Neural progenitor cell (in vitro differentiated cells): Measurements from ENCODE around the gene TMEM256. TPM values are rescaled to one million over a fixed set of nuclear protein-coding genes. Genes with fewer than 3 reads are reported as not detected.

Experiments used
- DNase-seq: peaks from one replicate; pipeline ENCODE4 v3.0.0-alpha.2; 2016; ENCODE audit warnings: low spot score
- H2AFZ ChIP-seq: fragments of 200-600 bp; sonication (generic); replicated peaks from 2 replicates; pipeline ENCODE4 v1.6.1; 2016; ENCODE audit warnings: antibody characterized with exemption
- H3F3A ChIP-seq: fragments of 200-600 bp; sonication (generic); 2 replicates; pipeline ENCODE4 v1.6.1; 2016; ENCODE audit warnings: antibody characterized with exemption, low read depth
- H3K27ac ChIP-seq: fragments of 200-600 bp; sonication (generic); 2 replicates; pipeline ENCODE4 v1.5.1; 2016; ENCODE audit warnings: mild to moderate bottlenecking
- H3K27me3 ChIP-seq: fragments of 200-600 bp; sonication (generic); 2 replicates; pipeline ENCODE4 v1.6.1; 2016; ENCODE audit warnings: mild to moderate bottlenecking, moderate library complexity
- H3K36me3 ChIP-seq: fragments of 200-600 bp; sonication (generic); 2 replicates; pipeline ENCODE4 v1.5.1; 2016
- H3K4me1 ChIP-seq: fragments of 200-600 bp; sonication (generic); 2 replicates; pipeline ENCODE4 v1.6.1; 2016; ENCODE audit warnings: mixed run types
- H3K4me2 ChIP-seq: fragments of 200-600 bp; sonication (generic); 2 replicates; pipeline ENCODE4 v1.6.1; 2016
- H3K4me3 ChIP-seq: fragments of 200-600 bp; sonication (generic); 2 replicates; pipeline ENCODE4 v1.5.1; 2016
- H3K79me2 ChIP-seq: fragments of 200-600 bp; sonication (generic); 2 replicates; pipeline ENCODE4 v1.6.1; 2016; ENCODE audit warnings: low read depth
- H3K9ac ChIP-seq: fragments of 200-600 bp; sonication (generic); 2 replicates; pipeline ENCODE4 v1.6.1; 2016
- H3K9me3 ChIP-seq: fragments of 200-600 bp; sonication (generic); 2 replicates; pipeline ENCODE4 v1.5.1; 2016; ENCODE audit warnings: low read depth
- H4K20me1 ChIP-seq: fragments of 200-600 bp; sonication (generic); 2 replicates; pipeline ENCODE4 v1.6.1; 2016; ENCODE audit warnings: low read depth
- H3K27ac Mint-ChIP-seq: 3 replicates; pipeline ENCODE4 v1.8.0; 2021; ENCODE audit warnings: mixed read lengths
- H3K27me3 Mint-ChIP-seq: 2 replicates; pipeline ENCODE4 v1.8.0; 2022; ENCODE audit warnings: low read depth, mild to moderate bottlenecking, inconsistent platforms, moderate library complexity, mixed read lengths; ENCODE audit not compliant: insufficient read depth
- H3K36me3 Mint-ChIP-seq: 3 replicates; pipeline ENCODE4 v1.8.0; 2021; ENCODE audit warnings: mixed read lengths
- H3K4me1 Mint-ChIP-seq: 3 replicates; pipeline ENCODE4 v1.8.0; 2021; ENCODE audit warnings: mixed read lengths
- H3K4me3 Mint-ChIP-seq: 3 replicates; pipeline ENCODE4 v1.8.0; 2021; ENCODE audit warnings: mild to moderate bottlenecking, moderate library complexity, mixed read lengths
- H3K9me3 Mint-ChIP-seq: 3 replicates; pipeline ENCODE4 v1.8.0; 2020; ENCODE audit warnings: mixed read lengths
- EZH2 ChIP-seq: fragments of 200-600 bp; sonication (generic); IDR thresholded peaks from 2 replicates; pipeline ENCODE4 v1.6.1; 2017; ENCODE audit warnings: antibody characterized with exemption, mild to moderate bottlenecking, moderate library complexity
- EZH2phosphoT487 ChIP-seq: fragments of 200-600 bp; sonication (generic); IDR thresholded peaks from 2 replicates; pipeline ENCODE4 v1.6.1; 2017; ENCODE audit warnings: antibody characterized with exemption
- total RNA-seq: library from RNA; depleted of rRNA; stranded (reverse); fragments of >200 nt; gene quantifications from 2 replicates; pipeline ENCODE4 v1.2.3, GENCODE V29; 2015; ENCODE audit warnings: low replicate concordance
- TF ChIP-seq, protein P1 (sequence below): fragments of 200-600 bp; sonication (generic); IDR thresholded peaks from 2 replicates; pipeline ENCODE4 v1.5.1; 2017; ENCODE audit warnings: antibody characterized with exemption, mild to moderate bottlenecking

The TMEM256 gene
- total RNA-seq, 1 donor from 2014 or later: 72.0 TPM

- no peaks in the 10 kb centered on the region for H4K20me1 ChIP-seq
- H3K36me3 ChIP-seq: no peaks in the 10 kb centered on the region
- peak overlapping the region; percentile 60 for H3K4me3 Mint-ChIP-seq
- H2AFZ ChIP-seq: no peak overlapping the region
- peaks cover 26% of the 10 kb centered on the region for H3F3A ChIP-seq
- peaks cover 38% of the 10 kb centered on the region for H3K4me1 Mint-ChIP-seq
- no peaks in the 10 kb centered on the region for H3K9me3 Mint-ChIP-seq
- H3K36me3 Mint-ChIP-seq: no peaks in the 10 kb centered on the region
- H3K27me3 Mint-ChIP-seq: peaks cover 4% of the 10 kb centered on the region
- no peak overlapping the region for H3K4me2 ChIP-seq
- no peak overlapping the region for H3K4me3 ChIP-seq
- H3K27ac Mint-ChIP-seq: no peak overlapping the region
- peaks cover 7% of the 10 kb centered on the region for H3K27me3 ChIP-seq
- H3K4me1 ChIP-seq: no peaks in the 10 kb centered on the region
- no peak for DNase-seq
- no peaks in the 10 kb centered on the region for H3K9me3 ChIP-seq
- no peak for TF ChIP-seq EZH2
- TF ChIP-seq, protein P1, sequence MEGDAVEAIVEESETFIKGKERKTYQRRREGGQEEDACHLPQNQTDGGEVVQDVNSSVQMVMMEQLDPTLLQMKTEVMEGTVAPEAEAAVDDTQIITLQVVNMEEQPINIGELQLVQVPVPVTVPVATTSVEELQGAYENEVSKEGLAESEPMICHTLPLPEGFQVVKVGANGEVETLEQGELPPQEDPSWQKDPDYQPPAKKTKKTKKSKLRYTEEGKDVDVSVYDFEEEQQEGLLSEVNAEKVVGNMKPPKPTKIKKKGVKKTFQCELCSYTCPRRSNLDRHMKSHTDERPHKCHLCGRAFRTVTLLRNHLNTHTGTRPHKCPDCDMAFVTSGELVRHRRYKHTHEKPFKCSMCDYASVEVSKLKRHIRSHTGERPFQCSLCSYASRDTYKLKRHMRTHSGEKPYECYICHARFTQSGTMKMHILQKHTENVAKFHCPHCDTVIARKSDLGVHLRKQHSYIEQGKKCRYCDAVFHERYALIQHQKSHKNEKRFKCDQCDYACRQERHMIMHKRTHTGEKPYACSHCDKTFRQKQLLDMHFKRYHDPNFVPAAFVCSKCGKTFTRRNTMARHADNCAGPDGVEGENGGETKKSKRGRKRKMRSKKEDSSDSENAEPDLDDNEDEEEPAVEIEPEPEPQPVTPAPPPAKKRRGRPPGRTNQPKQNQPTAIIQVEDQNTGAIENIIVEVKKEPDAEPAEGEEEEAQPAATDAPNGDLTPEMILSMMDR: no peak
- no peak for TF ChIP-seq EZH2phosphoT487
- H3K79me2 ChIP-seq: no peaks in the 10 kb centered on the region
- no peak overlapping the region for H3K27ac ChIP-seq
- H3K9ac ChIP-seq: no peak overlapping the region
Observed at GRCh38 chr17:7355573-7355972, 48.3 kb downstream of the TMEM256 start.

DNA sequence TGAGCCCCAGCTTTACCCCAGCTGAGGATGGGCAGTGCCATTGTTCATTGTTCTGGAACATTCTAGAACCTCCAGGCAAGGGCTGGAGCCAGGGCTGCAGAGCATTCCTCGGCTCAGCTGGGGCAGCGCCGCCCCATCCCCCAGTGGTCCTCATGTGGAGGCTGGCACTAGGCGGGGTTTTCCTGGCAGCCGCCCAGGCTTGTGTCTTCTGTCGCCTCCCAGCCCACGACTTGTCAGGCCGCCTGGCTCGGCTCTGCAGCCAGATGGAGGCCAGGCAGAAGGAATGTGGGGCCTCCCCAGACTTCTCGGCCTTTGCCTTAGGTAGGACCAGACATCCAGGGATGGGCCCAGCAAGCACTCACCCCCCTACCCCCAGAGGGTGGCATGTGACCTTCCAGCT is 48.8 kb downstream of the TMEM256 start, which contains the start of gene TMEM95:
TMEM95 (plus strand) TSS at position 104 of the 400 bp plus-strand sequence; CDS start at position 153, 49 bp downstream.
- Histone ChIP-seq H3F3A (peaks cover 31% of the 10 kb centered on the region), H3K27ac (no peak within 1 kb of the TSS), H3K79me2 (no peaks in the 10 kb centered on the region), H3K4me1 (no peaks in the 10 kb centered on the region), H3K4me2 (no peak within 1 kb of the TSS), H4K20me1 (no peaks in the 10 kb centered on the region), H2AFZ (no peak within 1 kb of the TSS), H3K36me3 (no peaks in the 10 kb centered on the region), H3K9me3 (no peaks in the 10 kb centered on the region), H3K4me3 (no peak within 1 kb of the TSS), H3K9ac (no peak within 1 kb of the TSS), H3K27me3 (peaks cover 8% of the 10 kb centered on the region)
- TF ChIP-seq EZH2: no peak
- TF ChIP-seq EZH2phosphoT487: no peak
- TF ChIP-seq, protein P1: no peak
- Mint-ChIP-seq H3K4me3 (peak within 1 kb of the TSS; percentile 84), H3K36me3 (no peaks in the 10 kb centered on the region), H3K27me3 (peaks cover 4% of the 10 kb centered on the region), H3K27ac (peak within 1 kb of the TSS; percentile 97), H3K9me3 (no peaks in the 10 kb centered on the region), H3K4me1 (peaks cover 41% of the 10 kb centered on the region)
- no peak for DNase-seq

GRCh38 chr17:7354262-7354843 is 49.5 kb downstream of the TMEM256 start:
- no peak for TF ChIP-seq EZH2phosphoT487
- TF ChIP-seq, protein P1: no peak
- TF ChIP-seq EZH2: no peak
- Histone ChIP-seq H3K4me2 (no peak overlapping the region), H3K27ac (no peak overlapping the region), H3F3A (peaks cover 38% of the 10 kb centered on the region), H4K20me1 (peaks cover 7% of the 10 kb centered on the region), H3K9me3 (no peaks in the 10 kb centered on the region), H3K4me1 (peaks cover 6% of the 10 kb centered on the region), H3K79me2 (no peaks in the 10 kb centered on the region), H3K27me3 (peaks cover 8% of the 10 kb centered on the region), H3K9ac (no peak overlapping the region), H2AFZ (no peak overlapping the region), H3K36me3 (no peaks in the 10 kb centered on the region), H3K4me3 (no peak overlapping the region)
- peak overlapping the region; percentile 97 for H3K27ac Mint-ChIP-seq
- H3K4me1 Mint-ChIP-seq: peaks cover 48% of the 10 kb centered on the region
- no peaks in the 10 kb centered on the region for H3K36me3 Mint-ChIP-seq
- DNase-seq: peak; percentile 62
- H3K4me3 Mint-ChIP-seq: peak overlapping the region; percentile 84
- H3K9me3 Mint-ChIP-seq: no peaks in the 10 kb centered on the region
- peaks cover 8% of the 10 kb centered on the region for H3K27me3 Mint-ChIP-seq

Other genes starting within 250 kb of the TMEM256 start
- gene ASGR1, start 224.7 kb downstream of the TMEM256 start, total RNA-seq: 3.1 and 4.4 TPM in 2 replicates
- gene DLG4, start 184.3 kb downstream of the TMEM256 start, total RNA-seq: 23.5 and 50.5 TPM in 2 replicates
- gene ACADVL, start 184.2 kb downstream of the TMEM256 start, total RNA-seq: 86.7 and 194 TPM in 2 replicates
- 43.9 and 113 TPM in 2 replicates for gene DVL2, start 169.6 kb downstream of the TMEM256 start, total RNA-seq
- gene PHF23, start 164.6 kb downstream of the TMEM256 start, total RNA-seq: 31.6 and 59.1 TPM in 2 replicates
- gene GABARAP, start 161.6 kb downstream of the TMEM256 start, total RNA-seq: 225 and 276 TPM in 2 replicates
- 46.5 and 55.3 TPM in 2 replicates for gene CTDNEP1, start 152.4 kb downstream of the TMEM256 start, total RNA-seq
- gene ELP5, start 151.9 kb downstream of the TMEM256 start, total RNA-seq: 17.5 and 42.2 TPM in 2 replicates
- 0.32 and 1.3 TPM in 2 replicates for gene CLDN7, start 141.6 kb downstream of the TMEM256 start, total RNA-seq
- gene SLC2A4, start 122.4 kb downstream of the TMEM256 start, total RNA-seq: 1.7 and 7.3 TPM in 2 replicates
- gene YBX2, start 109.5 kb downstream of the TMEM256 start, total RNA-seq: 2.7 and 9.1 TPM in 2 replicates
- 251 and 370 TPM in 2 replicates for gene EIF5A, start 96.5 kb downstream of the TMEM256 start, total RNA-seq
- 20.5 and 41.8 TPM in 2 replicates for gene GPS2, start 88.7 kb downstream of the TMEM256 start, total RNA-seq
- gene NEURL4, start 74.8 kb downstream of the TMEM256 start, total RNA-seq: 5.1 and 26.3 TPM in 2 replicates
- 0.65 and 2.7 TPM in 2 replicates for gene ACAP1, start 67.6 kb downstream of the TMEM256 start, total RNA-seq
- gene KCTD11, start 51.9 kb downstream of the TMEM256 start, total RNA-seq: 2.7 and 8.2 TPM in 2 replicates
- gene TMEM95, start 48.9 kb downstream of the TMEM256 start, total RNA-seq: not detected in 2 replicates
- gene TNK1, start 23.0 kb downstream of the TMEM256 start, total RNA-seq: 1.8 and 4.0 TPM in 2 replicates
- gene PLSCR3, start 9.6 kb downstream of the TMEM256 start, total RNA-seq: 6.6 and 17.5 TPM in 2 replicates
- 13.9 and 36.5 TPM in 2 replicates for gene NLGN2, start 3.7 kb upstream of the TMEM256 start, total RNA-seq
- not detected in 2 replicates for gene SPEM1, start 16.2 kb upstream of the TMEM256 start, total RNA-seq
- gene SPEM2, start 21.5 kb upstream of the TMEM256 start, total RNA-seq: not detected in 2 replicates
- not detected in 2 replicates for gene SPEM3, start 24.8 kb upstream of the TMEM256 start, total RNA-seq
- 1.0 and 1.6 TPM in 2 replicates for gene TMEM102, start 31.3 kb upstream of the TMEM256 start, total RNA-seq
- gene FGF11, start 35.4 kb upstream of the TMEM256 start, total RNA-seq: 7.6 and 14.9 TPM in 2 replicates
- 7.4 and 7.5 TPM in 2 replicates for gene CHRNB1, start 41.0 kb upstream of the TMEM256 start, total RNA-seq
- gene ZBTB4, start 75.5 kb upstream of the TMEM256 start, total RNA-seq: 5.4 and 15.5 TPM in 2 replicates
- not detected in 2 replicates for gene SLC35G6, start 77.3 kb upstream of the TMEM256 start, total RNA-seq
- gene POLR2A, start 80.3 kb upstream of the TMEM256 start, total RNA-seq: 32.7 and 51.4 TPM in 2 replicates
- 0.75 and 2.4 TPM in 2 replicates for gene TNFSF12, start 145.0 kb upstream of the TMEM256 start, total RNA-seq
- gene TNFSF13, start 154.7 kb upstream of the TMEM256 start, total RNA-seq: 0.37 TPM in 1 of 2 replicates, not detected in the other
- 87.9 and 91.6 TPM in 2 replicates for gene SENP3, start 157.8 kb upstream of the TMEM256 start, total RNA-seq
- gene CD68, start 175.5 kb upstream of the TMEM256 start, total RNA-seq: 0.95 TPM in 1 of 2 replicates, not detected in the other
- gene MPDU1, start 179.8 kb upstream of the TMEM256 start, total RNA-seq: 167 and 177 TPM in 2 replicates
- gene SOX15, start 186.0 kb upstream of the TMEM256 start, total RNA-seq: 0.51 and 7.6 TPM in 2 replicates
- gene FXR2, start 210.8 kb upstream of the TMEM256 start, total RNA-seq: 42.7 and 65.5 TPM in 2 replicates
- gene SAT2, start 223.7 kb upstream of the TMEM256 start, total RNA-seq: 34.6 and 56.6 TPM in 2 replicates
- gene SHBG, start 226.0 kb upstream of the TMEM256 start, total RNA-seq: 0.46 TPM in 1 of 2 replicates, not detected in the other
- 0.37 and 1.4 TPM in 2 replicates for gene ATP1B2, start 246.8 kb upstream of the TMEM256 start, total RNA-seq